ENCODE data around the gene DNAJC4.

- TF ChIP-seq POLR2A (IDR thresholded peaks at IDR 0.05) (no peak), POLR2AphosphoS5 (IDR thresholded peaks at IDR 0.05) (no peak), EP300 (IDR thresholded peaks at IDR 0.05) (no peak)
- TF ChIP-seq, protein P1, sequence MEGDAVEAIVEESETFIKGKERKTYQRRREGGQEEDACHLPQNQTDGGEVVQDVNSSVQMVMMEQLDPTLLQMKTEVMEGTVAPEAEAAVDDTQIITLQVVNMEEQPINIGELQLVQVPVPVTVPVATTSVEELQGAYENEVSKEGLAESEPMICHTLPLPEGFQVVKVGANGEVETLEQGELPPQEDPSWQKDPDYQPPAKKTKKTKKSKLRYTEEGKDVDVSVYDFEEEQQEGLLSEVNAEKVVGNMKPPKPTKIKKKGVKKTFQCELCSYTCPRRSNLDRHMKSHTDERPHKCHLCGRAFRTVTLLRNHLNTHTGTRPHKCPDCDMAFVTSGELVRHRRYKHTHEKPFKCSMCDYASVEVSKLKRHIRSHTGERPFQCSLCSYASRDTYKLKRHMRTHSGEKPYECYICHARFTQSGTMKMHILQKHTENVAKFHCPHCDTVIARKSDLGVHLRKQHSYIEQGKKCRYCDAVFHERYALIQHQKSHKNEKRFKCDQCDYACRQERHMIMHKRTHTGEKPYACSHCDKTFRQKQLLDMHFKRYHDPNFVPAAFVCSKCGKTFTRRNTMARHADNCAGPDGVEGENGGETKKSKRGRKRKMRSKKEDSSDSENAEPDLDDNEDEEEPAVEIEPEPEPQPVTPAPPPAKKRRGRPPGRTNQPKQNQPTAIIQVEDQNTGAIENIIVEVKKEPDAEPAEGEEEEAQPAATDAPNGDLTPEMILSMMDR (IDR thresholded peaks at IDR 0.05): no peak
These were observed 28.8 kb upstream of the DNAJC4 start for GRCh38 chr11:64201543-64201942.

Data from sigmoid colon (tissue), 4 donors.